Pancreas (tissue), 10 donors: Measurements from ENCODE around the gene NIN. TPM values are rescaled to one million over a fixed set of nuclear protein-coding genes. Genes with fewer than 3 reads are reported as not detected.
A peak's percentile ranks its signal among the peaks of the same experiment; 100 is the strongest.

Source experiments
- ATAC-seq, 4 donors: fragments of 200-7000 bp; cut with Tn5 transposase; one replicate each; pipeline versions ENCODE4 v1.8.0 to v1.9.1; 2020; ENCODE audit warnings: mild to moderate bottlenecking in 4 of 4, moderate library complexity in 4 of 4
- DNase-seq, 6 donors: peaks; one replicate each; pipeline ENCODE4 v3.0.0-alpha.2; 2020
- FAIRE-seq: peaks from 2 replicates; lab custom pipeline; 2012; peaks lifted over from hg19 to GRCh38; lab: Jason Lieb, UNC
- H3K27ac ChIP-seq, 4 donors: fragments of 200-600 bp; sonication (generic); 1 replicate in 3 of 4; 2 replicates in 1 of 4; pipeline versions ENCODE4 v1.5.0 to v1.8.0; 2020
- H3K27me3 ChIP-seq, 4 donors: fragments of 200-600 bp; one replicate each; pipeline ENCODE4 v1.8.0; 2021
- H3K36me3 ChIP-seq, 3 donors: fragments of 200-600 bp; sonication (generic) in 1 of 3; one replicate each; pipeline versions ENCODE4 v1.5.0 to v1.8.0; 2020 to 2021
- H3K4me1 ChIP-seq, 3 donors: fragments of 200-600 bp; one replicate each; pipeline ENCODE4 v1.8.0; 2021
- H3K4me3 ChIP-seq, 4 donors: fragments of 200-600 bp; sonication (generic) in 2 of 4; one replicate each; pipeline versions ENCODE4 v1.5.0 to v1.8.0; 2020 to 2021
- H3K9me3 ChIP-seq, 4 donors: fragments of 200-600 bp; one replicate each; pipeline ENCODE4 v1.8.0; 2021
- WGBS, 2 donors: extraction: QIAGEN DNeasy Blood & Tissue Kit; methylation state at CpG; one replicate each; pipeline ENCODE4 v1.1.7; 2013; 5-methylcytosine and 5-hydroxymethylcytosine counted together
- intact Hi-C, 3 donors: fragments of 100-400 bp; cut with DNase I; formaldehyde crosslinking; loops; one replicate each; pipeline versions ENCODE4 v1.11.1 to v1.14.2; 2022
- polyA plus RNA-seq, 2 donors: library from polyadenylated mRNA; stranded (reverse); fragments of 200-250 nt; gene quantifications; one replicate each; pipeline ENCODE4 v1.2.3, GENCODE V29; 2013
- total RNA-seq, 6 donors: library from RNA; stranded (reverse); fragmentation: NEBNext Ultra II Directional in 4 of 6; extraction: Animal tissue kit (Norgen Biotek cat#: 25700) in 4 of 6; gene quantifications; one replicate each; pipeline versions ENCODE4 v1.2.1 to v1.2.4, GENCODE V29; 2021 to 2023
- TF ChIP-seq, protein P1 (sequence below), 4 donors: fragments of 200-600 bp; sonication (generic) in 3 of 4; IDR thresholded peaks; one replicate each; pipeline versions ENCODE4 v1.5.0 to v1.8.0; 2021; ENCODE audit warnings: antibody characterized with exemption in 4 of 4
- donor health status: healthy with polysubstance abuse.
- donor health status: DM: no; HTN: no; CAD: no; lungs with moderate emphysema.
- donor health status: DM: no; HTN: no; CAD: no.
- donor health status: control.
- donor health status: control.
- donor health status: Bipolar disorder and iron deficiency.
- donor health status: DM: yes; HTN: yes; CAD: no.
- donor health status: DM: no; HTN: no; CAD: no.
- donor health status: DM: no; HTN: no; CAD: no.
- donor health status: DM: yes; HTN: yes; CAD: no.

The NIN gene
- total and polyA plus RNA-seq, 8 donors = 3.1 to 17.9 (median 8.5) TPM

DNA sequence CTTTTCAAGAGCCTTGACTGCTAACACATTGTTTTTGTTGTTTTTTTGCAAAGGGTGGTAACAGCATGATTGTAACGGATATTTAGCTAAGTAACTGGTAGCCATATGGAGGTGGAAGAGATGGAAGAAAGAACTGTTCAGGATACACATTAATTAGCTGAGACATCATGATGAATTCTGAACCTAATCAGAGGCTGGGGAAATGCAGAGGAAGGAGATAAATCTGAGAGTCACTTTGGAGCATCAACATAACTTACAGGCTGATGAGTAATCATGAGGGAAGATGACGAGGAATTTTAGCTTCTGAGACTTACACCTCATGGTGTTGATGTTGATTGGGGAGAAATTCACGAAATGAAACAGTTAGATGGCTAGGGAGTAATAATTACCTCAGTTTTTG, 62.3 kb downstream of the NIN start:
- no peaks in the 10 kb centered on the region for H3K27me3 ChIP-seq
- peaks cover 31 to 57% (median 51%) of the 10 kb centered on the region in 3 donors for H3K4me1 ChIP-seq

DNA sequence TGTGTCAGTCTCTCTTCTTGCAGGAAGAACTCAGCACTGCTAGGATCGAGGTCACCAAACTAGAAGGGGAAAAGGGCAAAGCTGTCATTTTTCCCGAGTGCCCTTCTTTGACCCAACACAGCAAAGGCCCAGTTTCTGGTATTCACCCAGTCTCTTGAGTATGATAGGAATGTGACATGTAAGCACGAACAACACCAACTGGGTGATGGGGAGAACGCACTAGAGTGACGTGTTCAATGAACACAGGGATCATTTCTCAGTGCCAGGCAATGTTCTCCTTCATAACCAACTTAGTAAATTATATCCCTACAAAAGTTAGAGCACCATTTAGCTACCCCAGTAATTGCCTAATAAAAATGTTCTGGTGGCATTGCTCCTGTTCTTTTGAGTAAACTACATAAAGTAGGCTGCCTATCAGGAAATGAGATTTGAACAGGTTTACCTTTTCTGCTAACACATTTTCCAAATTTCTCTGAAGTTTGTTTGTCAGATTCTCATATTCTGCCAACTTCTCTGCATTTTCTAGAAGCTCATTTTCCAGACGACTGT, 64.5 kb downstream of the NIN start:
- no peak for FAIRE-seq

More for the DNA sequence above, 62.3 kb downstream of the NIN start:
- intact Hi-C loops = no loop called here
- peak overlapping the region in 2 of 4 donors; percentile 7 to 81 for H3K27ac ChIP-seq
- FAIRE-seq (no peak), DNase-seq (no peak), ATAC-seq (no peak)
- H3K9me3 ChIP-seq = no peaks in the 10 kb centered on the region
- TF ChIP-seq, protein P1, sequence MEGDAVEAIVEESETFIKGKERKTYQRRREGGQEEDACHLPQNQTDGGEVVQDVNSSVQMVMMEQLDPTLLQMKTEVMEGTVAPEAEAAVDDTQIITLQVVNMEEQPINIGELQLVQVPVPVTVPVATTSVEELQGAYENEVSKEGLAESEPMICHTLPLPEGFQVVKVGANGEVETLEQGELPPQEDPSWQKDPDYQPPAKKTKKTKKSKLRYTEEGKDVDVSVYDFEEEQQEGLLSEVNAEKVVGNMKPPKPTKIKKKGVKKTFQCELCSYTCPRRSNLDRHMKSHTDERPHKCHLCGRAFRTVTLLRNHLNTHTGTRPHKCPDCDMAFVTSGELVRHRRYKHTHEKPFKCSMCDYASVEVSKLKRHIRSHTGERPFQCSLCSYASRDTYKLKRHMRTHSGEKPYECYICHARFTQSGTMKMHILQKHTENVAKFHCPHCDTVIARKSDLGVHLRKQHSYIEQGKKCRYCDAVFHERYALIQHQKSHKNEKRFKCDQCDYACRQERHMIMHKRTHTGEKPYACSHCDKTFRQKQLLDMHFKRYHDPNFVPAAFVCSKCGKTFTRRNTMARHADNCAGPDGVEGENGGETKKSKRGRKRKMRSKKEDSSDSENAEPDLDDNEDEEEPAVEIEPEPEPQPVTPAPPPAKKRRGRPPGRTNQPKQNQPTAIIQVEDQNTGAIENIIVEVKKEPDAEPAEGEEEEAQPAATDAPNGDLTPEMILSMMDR (IDR thresholded peaks at IDR 0.05) = no peak
- no peaks in the 10 kb centered on the region for H3K36me3 ChIP-seq
- H3K4me3 ChIP-seq = no peak overlapping the region
- WGBS, 2 donors = 54 to 75% methylated on average over 3 of the region's 3 CpGs

DNA sequence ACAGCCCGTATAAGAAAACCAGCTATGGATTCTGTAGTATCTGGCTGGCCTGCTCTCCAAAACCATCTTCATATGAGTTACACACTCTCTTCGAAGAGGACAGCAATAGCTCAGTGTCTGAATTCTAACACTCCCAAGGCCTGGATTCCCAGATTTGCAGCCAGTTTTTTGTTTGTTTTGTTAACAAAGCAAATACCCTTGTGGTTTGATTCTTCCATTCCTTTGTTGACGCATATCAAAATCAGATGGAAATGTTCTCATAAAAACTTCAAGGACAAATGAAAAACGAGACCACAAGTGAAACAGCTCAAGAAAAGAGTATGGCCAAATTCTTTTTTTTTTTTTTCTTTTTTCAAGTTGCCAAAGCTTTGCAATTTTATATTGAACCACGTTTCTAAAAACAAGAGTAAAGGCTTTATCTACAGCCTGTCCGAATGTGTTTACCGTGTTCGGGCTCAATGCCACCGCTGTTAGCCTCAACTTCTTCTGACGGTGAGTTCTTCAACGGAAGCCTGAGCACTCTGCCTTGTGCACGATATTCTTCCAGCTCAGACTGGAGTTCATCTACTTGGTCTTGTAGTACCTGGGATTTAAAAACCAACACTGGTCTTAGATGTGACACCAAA, 67.5 kb downstream of the NIN start:
- no peak for FAIRE-seq
- no peaks in the 10 kb centered on the region for H3K9me3 ChIP-seq
- DNase-seq = peak in 4 of 6 donors; percentile 61 to 77 (median 69)
- ATAC-seq = peak; percentile 81 to 88 (median 85)
- intact Hi-C loops = no loop called here
- TF ChIP-seq, protein P1 (IDR thresholded peaks at IDR 0.05) = no peak
- no peaks in the 10 kb centered on the region for H3K36me3 ChIP-seq
- WGBS, 2 donors = 11 to 18% methylated on average over 12 of the region's 12 CpGs
- H3K4me1 ChIP-seq = peaks cover 35 to 55% (median 39%) of the 10 kb centered on the region in 3 donors
- H3K27ac ChIP-seq = peak overlapping the region; percentile 11 to 82 (median 53)
- H3K27me3 ChIP-seq = no peaks in the 10 kb centered on the region
- H3K4me3 ChIP-seq = no peak overlapping the region

More for the DNA sequence above, 64.5 kb downstream of the NIN start:
- peak in 1 of 4 donors; percentile 7 for ATAC-seq
- intact Hi-C loops = no loop called here
- TF ChIP-seq, protein P1 (IDR thresholded peaks at IDR 0.05) = no peak
- WGBS, 2 donors = 16 to 20% methylated on average over 6 of the region's 6 CpGs
- Histone ChIP-seq H3K9me3 (no peaks in the 10 kb centered on the region), H3K4me1 (peaks cover 41 to 61% (median 54%) of the 10 kb centered on the region in 3 donors), H3K36me3 (no peaks in the 10 kb centered on the region), H3K4me3 (no peak overlapping the region), H3K27ac (peak overlapping the region in 3 of 4 donors; percentile 24 to 82 (median 64)), H3K27me3 (no peaks in the 10 kb centered on the region)
- no peak for DNase-seq

DNA sequence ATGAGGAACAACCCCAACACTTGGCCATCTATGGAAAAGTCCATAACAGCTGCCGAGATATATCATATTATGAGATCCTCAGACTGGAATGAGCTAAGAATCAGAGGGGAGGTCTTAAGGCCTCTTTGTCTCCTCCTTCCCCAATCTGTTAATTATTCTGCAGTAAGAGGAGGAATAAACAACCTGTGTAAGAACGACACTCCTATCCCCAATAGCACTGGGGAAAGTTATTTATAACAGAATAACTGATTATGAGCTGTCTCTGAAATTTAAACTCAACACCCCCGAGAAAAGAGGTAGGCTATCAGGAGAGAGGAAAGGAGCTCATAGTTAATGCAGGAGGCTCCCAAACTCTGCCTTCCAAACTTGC, 68.0 kb downstream of the NIN start:
- WGBS, 2 donors = 26 to 28% methylated on average over 3 of the region's 3 CpGs
- intact Hi-C loops = no loop called here
- H3K36me3 ChIP-seq = no peaks in the 10 kb centered on the region

More for the DNA sequence above, 68.0 kb downstream of the NIN start:
- DNase-seq (no peak), ATAC-seq (peak in 3 of 4 donors; percentile 2 to 11 (median 4)), FAIRE-seq (no peak)
- TF ChIP-seq, protein P1 (IDR thresholded peaks at IDR 0.05) = no peak
- Histone ChIP-seq H3K9me3 (no peaks in the 10 kb centered on the region), H3K4me3 (no peak overlapping the region), H3K4me1 (peaks cover 35 to 50% (median 38%) of the 10 kb centered on the region in 3 donors), H3K27ac (peak overlapping the region; percentile 11 to 82 (median 53)), H3K27me3 (no peaks in the 10 kb centered on the region)
